ENCODE results near the gene TYMS.

GRCh38 chr18:685438-685837, 28.0 kb downstream of the TYMS start:
- TF ChIP-seq CTCF (IDR thresholded peaks at IDR 0.05 in 8 of 11, conservative IDR thresholded peaks at IDR 0.05 in 3 of 11) (no peak), POLR2AphosphoS5 (IDR thresholded peaks at IDR 0.05) (no peak)
